K562 (cell line): Measurements from ENCODE around the gene TMCC2. TPM values are rescaled to one million over a fixed set of nuclear protein-coding genes. Genes with fewer than 3 reads are reported as not detected.

ENCODE experiments used
- AFF1 ChIP-seq, 2 experiments: fragments of 450-650 bp; IDR thresholded peaks; 2 replicates each; pipeline ENCODE4 v1.6.1; 2018; ENCODE audit warnings: mild to moderate bottlenecking in 2 of 2, low read depth in 1 of 2; ENCODE audit not compliant: partially characterized antibody in 2 of 2
- JUN ChIP-seq, 2 experiments: sonication (generic) in 1 of 2; formaldehyde crosslinking in 1 of 2; IDR thresholded peaks; 2 replicates each; pipeline versions ENCODE4 v1.6.1 to v1.8.0; 2012 to 2022; ENCODE audit warnings: borderline replicate concordance in 2 of 2, mild to moderate bottlenecking in 2 of 2, improper control_type of control experiment in 1 of 2, low read depth in 1 of 2, low read length in 1 of 2, missing genetic modification reagents in 1 of 2
- KDM5B ChIP-seq: fragments of 200-600 bp; sonication (generic); IDR thresholded peaks from 2 replicates; pipeline ENCODE4 v1.6.1; 2012; ENCODE audit warnings: low read depth, mild to moderate bottlenecking, moderate library complexity, low read length, control low read depth, inconsistent platforms; ENCODE audit not compliant: insufficient replicate concordance
- PHF8 ChIP-seq: fragments of 200-600 bp; sonication (generic); IDR thresholded peaks from 2 replicates; pipeline ENCODE4 v1.6.1; 2012; ENCODE audit warnings: mixed run types, mild to moderate bottlenecking, inconsistent platforms, low read length, moderate library complexity, borderline replicate concordance
- PYGO2 ChIP-seq: fragments of 450-650 bp; IDR thresholded peaks from 2 replicates; pipeline ENCODE4 v1.6.1; 2016; ENCODE audit warnings: mild to moderate bottlenecking, missing genetic modification characterization, moderate library complexity, missing compliant biosample characterization
- ZNF407 ChIP-seq: fragments of 450-650 bp; IDR thresholded peaks from 2 replicates; pipeline ENCODE4 v1.6.1; 2016; ENCODE audit warnings: low read depth
- ZNF707 ChIP-seq: fragments of 250-450 bp; sonication (Bioruptor Pico); conservative IDR thresholded peaks from 2 replicates; pipeline ENCODE4 v1.8.0; 2022; ENCODE audit warnings: inconsistent platforms, mild to moderate bottlenecking, moderate library complexity
- polyA plus RNA-seq, 8 experiments: library from polyadenylated mRNA; depleted of rRNA in 4 of 8; stranded (reverse) in 5 of 8; unstranded in 3 of 8; fragments of >200 nt; fragmentation: Nextera tagmentation in 2 of 8; fragmentation: Illumina TruSeq in 1 of 8; extraction: Ambion mirVana in 2 of 8; extraction: Trizol in 1 of 8; gene quantifications; 2 replicates each; pipeline versions ENCODE4 v1.2.1 to v1.2.3, GENCODE V29; 2011 to 2014; ENCODE audit warnings: inconsistent platforms in 1 of 8, missing spikeins in 1 of 8
- total RNA-seq, 7 experiments: library from RNA; depleted of rRNA in 6 of 7; stranded (reverse); fragments of >200 nt in 6 of 7; fragmentation: Illumina TruSeq in 2 of 7; extraction: Trizol in 2 of 7; gene quantifications; 2 replicates each; pipeline versions ENCODE4 v1.2.1 to v1.2.3, GENCODE V29; 2011 to 2021; ENCODE audit warnings: low replicate concordance in 1 of 7
- TF ChIP-seq, protein P1 (sequence below), 3 experiments: fragments of 200-800 bp in 1 of 3; sonication (Bioruptor generic) in 1 of 3; sonication (generic) in 1 of 3; formaldehyde crosslinking in 1 of 3; IDR thresholded peaks; 2 replicates each; pipeline versions ENCODE4 v1.6.1 to v1.8.0; 2016 to 2022; ENCODE audit warnings: mild to moderate bottlenecking in 2 of 3, missing compliant biosample characterization in 2 of 3, missing genetic modification characterization in 2 of 3, missing genetic modification reagents in 1 of 3

Gene TMCC2
- total and polyA plus RNA-seq, 9 of the 15 experiments (the other 6 are each of a cell fraction or from before 2014, with no cell fraction given) = 0.06 to 1.8 (median 0.98) TPM

- no peak for TF ChIP-seq ZNF407
- no peak for TF ChIP-seq PYGO2
- no peak for TF ChIP-seq JUN (IDR thresholded peaks at IDR 0.05; ENCODE audit: borderline replicate concordance, low read depth, low read length)
- TF ChIP-seq JUN (CRISPR knock-in tag; IDR thresholded peaks at IDR 0.05; ENCODE audit: borderline replicate concordance) = peak; percentile 81; the same call in 1 of the 2 replicates
- TF ChIP-seq KDM5B = peak; percentile 59
- TF ChIP-seq AFF1 (IDR thresholded peaks at IDR 0.05; ENCODE audit: low read depth in 1 of 2, partially characterized antibody in 2 of 2) = no peak
- TF ChIP-seq, protein P1, sequence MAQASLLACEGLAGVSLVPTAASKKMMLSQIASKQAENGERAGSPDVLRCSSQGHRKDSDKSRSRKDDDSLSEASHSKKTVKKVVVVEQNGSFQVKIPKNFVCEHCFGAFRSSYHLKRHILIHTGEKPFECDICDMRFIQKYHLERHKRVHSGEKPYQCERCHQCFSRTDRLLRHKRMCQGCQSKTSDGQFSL (CRISPR knock-in tag; IDR thresholded peaks at IDR 0.05) = peak; percentile 69; the same call in 1 of the 2 replicates
- TF ChIP-seq, protein P1 (tag; IDR thresholded peaks at IDR 0.05) = no peak
- TF ChIP-seq PHF8 = peak; percentile 73; the same call in 1 of the 2 replicates
- 0 out of 2 replicates have a peak, but pooled peaks have one; percentile 43 for TF ChIP-seq ZNF707 (CRISPR knock-in tag)
These were observed 93.6 kb downstream of the TMCC2 start, which contains the start of gene NUAK2 (continued) for GRCh38 chr1:205321162-205321958.
